ENCODE results near the gene MICAL3.

- no peak for TF ChIP-seq CTCF (IDR thresholded peaks at IDR 0.05; ENCODE audit: low read length)
- TF ChIP-seq EZH2 (IDR thresholded peaks at IDR 0.05; ENCODE audit: borderline replicate concordance, low read length), result no peak
These were observed 144.3 kb downstream of the MICAL3 start for GRCh38 chr22:17880020-17880419.
